ACC112 (cell line): ENCODE measurements around the gene HNRNPAB.

ENCODE experiments used
- H2AFZ ChIP-seq: fragments of 200-600 bp; sonication (generic); one replicate; pipeline ENCODE4 v1.6.0; 2017; ENCODE audit warnings: antibody characterized with exemption, low read length; ENCODE audit not compliant: unreplicated experiment
- H3K27ac ChIP-seq: fragments of 200-600 bp; sonication (generic); 2 replicates; pipeline ENCODE4 v1.5.1; 2014; ENCODE audit warnings: low read depth, mild to moderate bottlenecking, antibody characterized with exemption, low read length, moderate library complexity
- H3K27me3 ChIP-seq: fragments of 200-600 bp; sonication (generic); 2 replicates; pipeline ENCODE4 v1.6.1; 2014; ENCODE audit warnings: mild to moderate bottlenecking, antibody characterized with exemption, low read length, moderate library complexity, mixed read lengths; ENCODE audit not compliant: insufficient read depth
- H3K36me3 ChIP-seq: fragments of 200-600 bp; sonication (generic); 2 replicates; pipeline ENCODE4 v1.6.1; 2016; ENCODE audit warnings: mild to moderate bottlenecking, antibody characterized with exemption, low read length, moderate library complexity, mixed read lengths; ENCODE audit not compliant: insufficient read depth
- H3K4me1 ChIP-seq: fragments of 200-600 bp; sonication (generic); one replicate; pipeline ENCODE4 v1.6.1; 2016; ENCODE audit warnings: low read length, mixed read lengths; ENCODE audit not compliant: insufficient read depth, unreplicated experiment, control insufficient read depth
- H3K4me3 ChIP-seq: fragments of 200-600 bp; sonication (generic); 2 replicates; pipeline ENCODE4 v1.5.1; 2014; ENCODE audit warnings: mild to moderate bottlenecking, low read depth, low read length
- H3K79me2 ChIP-seq: fragments of 200-600 bp; sonication (generic); one replicate; pipeline ENCODE4 v1.6.0; 2016; ENCODE audit warnings: low read length; ENCODE audit not compliant: control insufficient read depth, unreplicated experiment, insufficient read depth

HNRNPAB gene

DNA sequence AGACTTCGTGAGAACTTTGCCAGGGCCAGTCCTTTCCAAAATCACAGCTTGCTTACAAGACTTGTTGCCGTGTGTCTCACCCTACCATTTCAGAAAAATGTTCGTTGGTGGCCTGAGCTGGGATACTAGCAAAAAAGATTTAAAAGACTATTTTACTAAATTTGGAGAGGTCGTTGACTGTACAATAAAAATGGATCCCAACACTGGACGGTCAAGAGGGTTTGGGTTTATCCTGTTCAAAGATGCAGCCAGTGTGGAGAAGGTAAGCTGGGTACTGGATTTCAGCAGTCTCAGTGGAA lies 1.4 kb downstream of the HNRNPAB start:
- no peak overlapping the region for H2AFZ ChIP-seq
- peak overlapping the region; percentile 97 for H3K4me3 ChIP-seq
- H3K4me1 ChIP-seq: peaks cover 28% of the 10 kb centered on the region
- no peaks in the 10 kb centered on the region for H3K27me3 ChIP-seq
- H3K36me3 ChIP-seq: peaks cover 43% of the 10 kb centered on the region
- H3K79me2 ChIP-seq: peaks cover 54% of the 10 kb centered on the region
- peak overlapping the region; percentile 77; the same call in 1 of the 2 replicates for H3K27ac ChIP-seq

GRCh38 chr5:178206166-178207101 lies 2.1 kb downstream of the HNRNPAB start:
- Histone ChIP-seq H3K36me3 (peaks cover 44% of the 10 kb centered on the region), H3K79me2 (peaks cover 54% of the 10 kb centered on the region), H3K27ac (peak overlapping the region; percentile 77)

DNA sequence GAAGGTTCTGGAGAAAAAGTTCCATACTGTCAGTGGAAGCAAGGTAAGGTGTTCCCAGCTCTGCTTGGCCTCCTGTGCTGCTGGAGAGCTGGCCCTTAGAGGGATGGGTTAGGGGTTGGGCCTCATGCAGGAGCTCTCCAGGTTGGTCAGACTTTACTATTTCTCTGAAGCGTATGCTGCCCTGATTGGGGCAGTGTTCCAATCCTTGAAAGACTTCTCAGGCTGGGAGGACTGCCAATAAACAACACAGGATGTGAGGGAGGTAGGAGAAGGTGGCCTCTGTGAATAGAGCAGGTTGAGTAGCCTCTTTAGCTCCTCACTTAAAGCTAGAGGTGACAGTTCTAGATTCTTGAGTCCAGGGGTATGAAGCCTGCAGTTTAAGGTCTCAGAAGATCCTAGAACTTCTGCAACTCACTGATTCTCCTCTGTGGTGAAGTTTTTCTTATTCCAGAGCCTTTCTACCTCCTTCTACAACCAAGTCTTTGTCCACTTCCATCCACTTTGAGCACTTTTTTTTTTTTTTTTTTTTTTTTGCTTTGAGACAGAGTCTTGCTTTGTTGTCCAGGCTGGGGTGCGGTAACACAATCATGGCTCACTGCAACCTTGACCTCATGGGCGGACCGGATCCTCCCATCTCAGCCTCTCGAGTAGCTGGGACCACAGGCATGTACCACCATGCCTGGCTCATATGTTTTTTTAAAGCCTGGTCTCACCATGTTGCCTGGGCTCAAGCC lies 3.0 kb downstream of the HNRNPAB start:
- Histone ChIP-seq H3K36me3 (peaks cover 44% of the 10 kb centered on the region), H3K27me3 (no peaks in the 10 kb centered on the region), H2AFZ (no peak overlapping the region), H3K79me2 (peaks cover 54% of the 10 kb centered on the region), H3K4me1 (peaks cover 24% of the 10 kb centered on the region), H3K27ac (peak overlapping the region; percentile 77), H3K4me3 (peak overlapping the region; percentile 97)

More at GRCh38 chr5:178206166-178207101, 2.1 kb downstream of the HNRNPAB start:
- peaks cover 28% of the 10 kb centered on the region for H3K4me1 ChIP-seq
- no peaks in the 10 kb centered on the region for H3K27me3 ChIP-seq
- no peak overlapping the region for H2AFZ ChIP-seq
- H3K4me3 ChIP-seq: peak overlapping the region; percentile 97

- Histone ChIP-seq H3K4me1 (peaks cover 24% of the 10 kb centered on the region), H3K4me3 (no peak overlapping the region), H2AFZ (no peak overlapping the region), H3K79me2 (peaks cover 54% of the 10 kb centered on the region), H3K36me3 (peaks cover 44% of the 10 kb centered on the region), H3K27me3 (no peaks in the 10 kb centered on the region), H3K27ac (0 out of 2 replicates have a peak overlapping the region, but pooled peaks have one; percentile 4)
Measured at GRCh38 chr5:178207917-178208280, 3.6 kb downstream of the HNRNPAB start.

GRCh38 chr5:178208540-178209227 lies 4.4 kb downstream of the HNRNPAB start:
- H3K27me3 ChIP-seq: no peaks in the 10 kb centered on the region
- H3K36me3 ChIP-seq: peaks cover 46% of the 10 kb centered on the region
- no peak overlapping the region for H3K27ac ChIP-seq
- H3K4me3 ChIP-seq: no peak overlapping the region
- H3K4me1 ChIP-seq: peaks cover 24% of the 10 kb centered on the region
- peaks cover 54% of the 10 kb centered on the region for H3K79me2 ChIP-seq
- no peak overlapping the region for H2AFZ ChIP-seq

GRCh38 chr5:178209334-178210072 lies 5.2 kb downstream of the HNRNPAB start:
- H3K27ac ChIP-seq: no peak overlapping the region
- peaks cover 24% of the 10 kb centered on the region for H3K4me1 ChIP-seq
- no peaks in the 10 kb centered on the region for H3K27me3 ChIP-seq
- H3K4me3 ChIP-seq: no peak overlapping the region
- peaks cover 49% of the 10 kb centered on the region for H3K36me3 ChIP-seq
- H2AFZ ChIP-seq: no peak overlapping the region
- peaks cover 53% of the 10 kb centered on the region for H3K79me2 ChIP-seq

- no peak overlapping the region for H3K27ac ChIP-seq
- H3K79me2 ChIP-seq: peaks cover 47% of the 10 kb centered on the region
- no peak overlapping the region for H2AFZ ChIP-seq
- H3K4me1 ChIP-seq: peaks cover 24% of the 10 kb centered on the region
- H3K27me3 ChIP-seq: no peaks in the 10 kb centered on the region
- H3K36me3 ChIP-seq: peaks cover 49% of the 10 kb centered on the region
- no peak overlapping the region for H3K4me3 ChIP-seq
Measured at GRCh38 chr5:178210073-178210535, 5.8 kb downstream of the HNRNPAB start.

DNA sequence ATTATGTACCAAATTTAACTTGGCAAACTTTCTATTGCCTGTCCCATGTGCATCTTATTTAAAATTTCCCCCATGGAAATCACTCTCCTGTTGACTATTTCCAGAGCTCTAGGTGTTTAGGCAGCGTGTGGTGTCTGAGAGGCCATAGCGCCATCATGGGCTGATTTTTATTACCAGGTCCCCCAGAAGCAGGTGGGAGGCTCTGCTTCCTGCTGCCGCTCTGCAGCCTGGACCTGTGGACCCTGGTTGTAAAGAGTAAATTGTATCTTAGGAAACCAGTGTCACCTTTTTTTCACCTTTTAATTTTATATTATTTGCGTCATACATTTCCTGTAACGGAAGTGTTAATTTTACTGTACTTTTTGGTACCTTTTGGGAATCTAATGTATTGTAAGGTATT lies 6.4 kb downstream of the HNRNPAB start:
- Histone ChIP-seq H3K4me3 (no peak overlapping the region), H2AFZ (no peak overlapping the region), H3K4me1 (peaks cover 24% of the 10 kb centered on the region), H3K27ac (no peak overlapping the region), H3K79me2 (peaks cover 41% of the 10 kb centered on the region), H3K36me3 (peaks cover 45% of the 10 kb centered on the region), H3K27me3 (no peaks in the 10 kb centered on the region)

- peaks cover 18% of the 10 kb centered on the region for H3K4me1 ChIP-seq
Measured at GRCh38 chr5:178211095-178212048, 7.0 kb downstream of the HNRNPAB start.

More at GRCh38 chr5:178211095-178212048, 7.0 kb downstream of the HNRNPAB start:
- Histone ChIP-seq H3K4me3 (no peak overlapping the region), H3K79me2 (peaks cover 34% of the 10 kb centered on the region), H2AFZ (no peak overlapping the region), H3K36me3 (peaks cover 44% of the 10 kb centered on the region), H3K27ac (no peak overlapping the region), H3K27me3 (no peaks in the 10 kb centered on the region)
